HEK293 (cell line): ENCODE data around the gene MMP25.

Experiments used
- GLI4 ChIP-seq: fragments of 450-650 bp; formaldehyde crosslinking; IDR thresholded peaks from 2 replicates; pipeline ENCODE4 v1.5.1; 2016; ENCODE audit warnings: missing biosample characterization, missing genetic modification characterization
- GLIS2 ChIP-seq: fragments of 450-650 bp; formaldehyde crosslinking; IDR thresholded peaks from 2 replicates; pipeline ENCODE4 v1.5.1; 2016; ENCODE audit warnings: missing biosample characterization, missing genetic modification characterization
- IKZF3 ChIP-seq: fragments of 450-650 bp; IDR thresholded peaks from 2 replicates; pipeline ENCODE4 v1.5.0; 2018; ENCODE audit warnings: missing biosample characterization, mild to moderate bottlenecking, missing genetic modification characterization, moderate library complexity
- MZF1 ChIP-seq: fragments of 450-650 bp; formaldehyde crosslinking; IDR thresholded peaks from 2 replicates; pipeline ENCODE4 v1.5.1; 2017; ENCODE audit warnings: missing biosample characterization, missing genetic modification characterization, borderline replicate concordance
- PATZ1 ChIP-seq: fragments of 450-650 bp; formaldehyde crosslinking; IDR thresholded peaks from 2 replicates; pipeline ENCODE4 v1.5.1; 2016; ENCODE audit warnings: missing biosample characterization, missing genetic modification characterization
- RBAK ChIP-seq: fragments of 450-650 bp; formaldehyde crosslinking; IDR thresholded peaks from 2 replicates; pipeline ENCODE4 v1.5.1; 2016; ENCODE audit warnings: missing biosample characterization, missing genetic modification characterization
- ZBTB17 ChIP-seq: fragments of 450-650 bp; formaldehyde crosslinking; IDR thresholded peaks from 2 replicates; pipeline ENCODE4 v1.5.1; 2016; ENCODE audit warnings: missing biosample characterization, missing genetic modification characterization
- ZBTB8A ChIP-seq: fragments of 450-650 bp; formaldehyde crosslinking; IDR thresholded peaks from 2 replicates; pipeline ENCODE4 v1.5.1; 2016; ENCODE audit warnings: missing biosample characterization, missing genetic modification characterization
- ZFP69B ChIP-seq: fragments of 450-650 bp; formaldehyde crosslinking; IDR thresholded peaks from 2 replicates; pipeline ENCODE4 v1.5.1; 2016; ENCODE audit warnings: missing biosample characterization, missing genetic modification characterization
- ZNF174 ChIP-seq: fragments of 450-650 bp; formaldehyde crosslinking; IDR thresholded peaks from 2 replicates; pipeline ENCODE4 v1.5.0; 2017; ENCODE audit warnings: missing biosample characterization, mild to moderate bottlenecking, missing genetic modification characterization
- ZNF23 ChIP-seq: fragments of 450-650 bp; formaldehyde crosslinking; IDR thresholded peaks from 2 replicates; pipeline ENCODE4 v1.5.1; 2016; ENCODE audit warnings: missing biosample characterization, missing genetic modification characterization, borderline replicate concordance
- ZNF324 ChIP-seq: fragments of 450-650 bp; formaldehyde crosslinking; IDR thresholded peaks from 2 replicates; pipeline ENCODE4 v1.5.1; 2016; ENCODE audit warnings: missing biosample characterization, missing genetic modification characterization
- ZNF529 ChIP-seq: fragments of 450-650 bp; formaldehyde crosslinking; IDR thresholded peaks from 2 replicates; pipeline ENCODE4 v1.5.1; 2017; ENCODE audit warnings: missing genetic modification characterization, missing biosample characterization; ENCODE audit not compliant: insufficient replicate concordance
- ZNF544 ChIP-seq: fragments of 450-650 bp; formaldehyde crosslinking; IDR thresholded peaks from 2 replicates; pipeline ENCODE4 v1.5.0; 2017; ENCODE audit warnings: missing biosample characterization, missing genetic modification characterization
- ZNF621 ChIP-seq: fragments of 450-650 bp; formaldehyde crosslinking; IDR thresholded peaks from 2 replicates; pipeline ENCODE4 v1.5.1; 2017; ENCODE audit warnings: missing biosample characterization, missing genetic modification characterization
- ZNF777 ChIP-seq: fragments of 450-650 bp; formaldehyde crosslinking; IDR thresholded peaks from 2 replicates; pipeline ENCODE4 v1.5.1; 2017; ENCODE audit warnings: missing biosample characterization, missing genetic modification characterization, borderline replicate concordance
- TF ChIP-seq, protein P1 (sequence below): fragments of 450-650 bp; IDR thresholded peaks from 2 replicates; pipeline ENCODE4 v1.5.1; 2018; ENCODE audit warnings: missing biosample characterization, mild to moderate bottlenecking, missing genetic modification characterization
- TF ChIP-seq, protein P2 (sequence below): fragments of 450-650 bp; formaldehyde crosslinking; IDR thresholded peaks from 2 replicates; pipeline ENCODE4 v1.5.1; 2016; ENCODE audit warnings: missing biosample characterization, missing genetic modification characterization
- TF ChIP-seq, protein P3 (sequence below): fragments of 450-650 bp; formaldehyde crosslinking; IDR thresholded peaks from 2 replicates; pipeline ENCODE4 v1.5.1; 2016; ENCODE audit warnings: missing biosample characterization, missing genetic modification characterization
- TF ChIP-seq, protein P4 (sequence below): fragments of 450-650 bp; formaldehyde crosslinking; IDR thresholded peaks from 2 replicates; pipeline ENCODE4 v1.5.1; 2017; ENCODE audit warnings: missing biosample characterization, missing genetic modification characterization
- TF ChIP-seq, protein P5 (sequence below): fragments of 450-650 bp; formaldehyde crosslinking; IDR thresholded peaks from 2 replicates; pipeline ENCODE4 v1.5.1; 2016; ENCODE audit warnings: missing biosample characterization, missing genetic modification characterization
- TF ChIP-seq, protein P6 (sequence below): fragments of 450-650 bp; formaldehyde crosslinking; IDR thresholded peaks from 2 replicates; pipeline ENCODE4 v1.5.1; 2016; ENCODE audit warnings: missing biosample characterization, missing genetic modification characterization, borderline replicate concordance

MMP25 gene

DNA sequence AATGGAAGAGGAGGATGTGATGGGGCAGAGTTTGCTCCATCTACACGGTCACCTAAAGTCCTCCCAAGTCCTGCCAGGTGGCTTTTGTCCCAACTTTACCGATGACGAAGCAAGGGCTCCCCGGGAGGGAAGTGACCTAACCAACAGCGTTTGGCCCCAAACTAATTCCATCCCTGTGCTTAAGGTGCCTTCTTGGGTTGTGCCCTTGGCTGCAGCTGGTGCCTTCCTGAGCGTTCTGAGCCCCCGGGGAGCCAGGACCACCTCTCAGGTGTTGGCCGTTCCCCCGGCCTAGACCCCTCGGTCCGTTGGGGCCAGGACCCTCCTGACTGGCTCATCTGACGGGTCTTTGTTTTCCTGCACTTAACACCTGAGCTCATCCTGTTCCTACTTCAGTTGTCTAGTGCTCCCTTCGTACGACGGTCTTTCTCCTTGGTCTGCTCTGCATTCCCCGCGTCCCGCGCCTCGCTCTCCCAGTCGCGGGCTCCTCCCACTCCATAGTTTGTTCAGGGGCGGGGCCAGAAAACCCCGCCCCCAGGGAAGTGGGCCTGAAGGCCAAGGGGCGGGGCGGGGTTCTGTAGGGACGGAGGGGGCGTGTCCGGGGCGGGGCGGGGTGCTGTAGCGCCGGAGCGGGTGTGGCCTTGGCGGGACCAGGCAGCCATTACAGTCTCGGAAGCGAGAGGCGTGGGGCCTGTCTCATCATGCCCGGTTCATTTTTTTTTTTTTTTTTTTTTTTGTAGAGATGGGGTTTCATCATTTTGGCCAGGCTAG, 53.6 kb downstream of the MMP25 start (continued):
- TF ChIP-seq, protein P1, sequence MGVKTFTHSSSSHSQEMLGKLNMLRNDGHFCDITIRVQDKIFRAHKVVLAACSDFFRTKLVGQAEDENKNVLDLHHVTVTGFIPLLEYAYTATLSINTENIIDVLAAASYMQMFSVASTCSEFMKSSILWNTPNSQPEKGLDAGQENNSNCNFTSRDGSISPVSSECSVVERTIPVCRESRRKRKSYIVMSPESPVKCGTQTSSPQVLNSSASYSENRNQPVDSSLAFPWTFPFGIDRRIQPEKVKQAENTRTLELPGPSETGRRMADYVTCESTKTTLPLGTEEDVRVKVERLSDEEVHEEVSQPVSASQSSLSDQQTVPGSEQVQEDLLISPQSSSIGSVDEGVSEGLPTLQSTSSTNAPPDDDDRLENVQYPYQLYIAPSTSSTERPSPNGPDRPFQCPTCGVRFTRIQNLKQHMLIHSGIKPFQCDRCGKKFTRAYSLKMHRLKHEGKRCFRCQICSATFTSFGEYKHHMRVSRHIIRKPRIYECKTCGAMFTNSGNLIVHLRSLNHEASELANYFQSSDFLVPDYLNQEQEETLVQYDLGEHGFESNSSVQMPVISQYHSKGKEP (tag by site-specific recombination) = no peak
- TF ChIP-seq, protein P2, sequence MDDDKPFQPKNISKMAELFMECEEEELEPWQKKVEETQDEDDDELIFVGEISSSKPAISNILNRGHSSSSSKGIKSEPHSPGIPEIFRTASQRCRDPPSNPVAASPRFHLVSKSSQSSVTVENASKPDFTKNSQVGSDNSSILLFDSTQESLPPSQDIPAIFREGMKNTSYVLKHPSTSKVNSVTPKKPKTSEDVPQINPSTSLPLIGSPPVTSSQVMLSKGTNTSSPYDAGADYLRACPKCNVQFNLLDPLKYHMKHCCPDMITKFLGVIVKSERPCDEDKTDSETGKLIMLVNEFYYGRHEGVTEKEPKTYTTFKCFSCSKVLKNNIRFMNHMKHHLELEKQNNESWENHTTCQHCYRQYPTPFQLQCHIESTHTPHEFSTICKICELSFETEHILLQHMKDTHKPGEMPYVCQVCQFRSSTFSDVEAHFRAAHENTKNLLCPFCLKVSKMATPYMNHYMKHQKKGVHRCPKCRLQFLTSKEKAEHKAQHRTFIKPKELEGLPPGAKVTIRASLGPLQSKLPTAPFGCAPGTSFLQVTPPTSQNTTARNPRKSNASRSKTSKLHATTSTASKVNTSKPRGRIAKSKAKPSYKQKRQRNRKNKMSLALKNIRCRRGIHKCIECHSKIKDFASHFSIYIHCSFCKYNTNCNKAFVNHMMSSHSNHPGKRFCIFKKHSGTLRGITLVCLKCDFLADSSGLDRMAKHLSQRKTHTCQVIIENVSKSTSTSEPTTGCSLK (tag by site-specific recombination) = no peak
- TF ChIP-seq, protein P3, sequence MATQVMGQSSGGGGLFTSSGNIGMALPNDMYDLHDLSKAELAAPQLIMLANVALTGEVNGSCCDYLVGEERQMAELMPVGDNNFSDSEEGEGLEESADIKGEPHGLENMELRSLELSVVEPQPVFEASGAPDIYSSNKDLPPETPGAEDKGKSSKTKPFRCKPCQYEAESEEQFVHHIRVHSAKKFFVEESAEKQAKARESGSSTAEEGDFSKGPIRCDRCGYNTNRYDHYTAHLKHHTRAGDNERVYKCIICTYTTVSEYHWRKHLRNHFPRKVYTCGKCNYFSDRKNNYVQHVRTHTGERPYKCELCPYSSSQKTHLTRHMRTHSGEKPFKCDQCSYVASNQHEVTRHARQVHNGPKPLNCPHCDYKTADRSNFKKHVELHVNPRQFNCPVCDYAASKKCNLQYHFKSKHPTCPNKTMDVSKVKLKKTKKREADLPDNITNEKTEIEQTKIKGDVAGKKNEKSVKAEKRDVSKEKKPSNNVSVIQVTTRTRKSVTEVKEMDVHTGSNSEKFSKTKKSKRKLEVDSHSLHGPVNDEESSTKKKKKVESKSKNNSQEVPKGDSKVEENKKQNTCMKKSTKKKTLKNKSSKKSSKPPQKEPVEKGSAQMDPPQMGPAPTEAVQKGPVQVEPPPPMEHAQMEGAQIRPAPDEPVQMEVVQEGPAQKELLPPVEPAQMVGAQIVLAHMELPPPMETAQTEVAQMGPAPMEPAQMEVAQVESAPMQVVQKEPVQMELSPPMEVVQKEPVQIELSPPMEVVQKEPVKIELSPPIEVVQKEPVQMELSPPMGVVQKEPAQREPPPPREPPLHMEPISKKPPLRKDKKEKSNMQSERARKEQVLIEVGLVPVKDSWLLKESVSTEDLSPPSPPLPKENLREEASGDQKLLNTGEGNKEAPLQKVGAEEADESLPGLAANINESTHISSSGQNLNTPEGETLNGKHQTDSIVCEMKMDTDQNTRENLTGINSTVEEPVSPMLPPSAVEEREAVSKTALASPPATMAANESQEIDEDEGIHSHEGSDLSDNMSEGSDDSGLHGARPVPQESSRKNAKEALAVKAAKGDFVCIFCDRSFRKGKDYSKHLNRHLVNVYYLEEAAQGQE (tag by site-specific recombination) = no peak
- TF ChIP-seq ZNF324 (0 out of 2 replicates have a peak, but pooled peaks have one; percentile 18), RBAK (no peak), ZNF777 (tag by site-specific recombination) (no peak), GLIS2 (tag by site-specific recombination) (no peak), ZFP69B (tag by site-specific recombination) (peak; percentile 40; the same call in 1 of the 2 replicates), ZNF174 (no peak), ZNF23 (tag by site-specific recombination) (no peak), IKZF3 (tag by site-specific recombination) (peak; percentile 66; the same call in 1 of the 2 replicates), ZNF544 (tag by site-specific recombination) (no peak), ZNF529 (no peak), ZBTB8A (tag by site-specific recombination) (0 out of 2 replicates have a peak, but pooled peaks have one; percentile 11), PATZ1 (tag by site-specific recombination) (peak; percentile 45; the same call in 1 of the 2 replicates), MZF1 (tag by site-specific recombination) (no peak), ZNF621 (no peak), ZBTB17 (tag by site-specific recombination) (peak; percentile 88), GLI4 (no peak)
- TF ChIP-seq, protein P4, sequence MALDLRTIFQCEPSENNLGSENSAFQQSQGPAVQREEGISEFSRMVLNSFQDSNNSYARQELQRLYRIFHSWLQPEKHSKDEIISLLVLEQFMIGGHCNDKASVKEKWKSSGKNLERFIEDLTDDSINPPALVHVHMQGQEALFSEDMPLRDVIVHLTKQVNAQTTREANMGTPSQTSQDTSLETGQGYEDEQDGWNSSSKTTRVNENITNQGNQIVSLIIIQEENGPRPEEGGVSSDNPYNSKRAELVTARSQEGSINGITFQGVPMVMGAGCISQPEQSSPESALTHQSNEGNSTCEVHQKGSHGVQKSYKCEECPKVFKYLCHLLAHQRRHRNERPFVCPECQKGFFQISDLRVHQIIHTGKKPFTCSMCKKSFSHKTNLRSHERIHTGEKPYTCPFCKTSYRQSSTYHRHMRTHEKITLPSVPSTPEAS = no peak
- TF ChIP-seq, protein P5, sequence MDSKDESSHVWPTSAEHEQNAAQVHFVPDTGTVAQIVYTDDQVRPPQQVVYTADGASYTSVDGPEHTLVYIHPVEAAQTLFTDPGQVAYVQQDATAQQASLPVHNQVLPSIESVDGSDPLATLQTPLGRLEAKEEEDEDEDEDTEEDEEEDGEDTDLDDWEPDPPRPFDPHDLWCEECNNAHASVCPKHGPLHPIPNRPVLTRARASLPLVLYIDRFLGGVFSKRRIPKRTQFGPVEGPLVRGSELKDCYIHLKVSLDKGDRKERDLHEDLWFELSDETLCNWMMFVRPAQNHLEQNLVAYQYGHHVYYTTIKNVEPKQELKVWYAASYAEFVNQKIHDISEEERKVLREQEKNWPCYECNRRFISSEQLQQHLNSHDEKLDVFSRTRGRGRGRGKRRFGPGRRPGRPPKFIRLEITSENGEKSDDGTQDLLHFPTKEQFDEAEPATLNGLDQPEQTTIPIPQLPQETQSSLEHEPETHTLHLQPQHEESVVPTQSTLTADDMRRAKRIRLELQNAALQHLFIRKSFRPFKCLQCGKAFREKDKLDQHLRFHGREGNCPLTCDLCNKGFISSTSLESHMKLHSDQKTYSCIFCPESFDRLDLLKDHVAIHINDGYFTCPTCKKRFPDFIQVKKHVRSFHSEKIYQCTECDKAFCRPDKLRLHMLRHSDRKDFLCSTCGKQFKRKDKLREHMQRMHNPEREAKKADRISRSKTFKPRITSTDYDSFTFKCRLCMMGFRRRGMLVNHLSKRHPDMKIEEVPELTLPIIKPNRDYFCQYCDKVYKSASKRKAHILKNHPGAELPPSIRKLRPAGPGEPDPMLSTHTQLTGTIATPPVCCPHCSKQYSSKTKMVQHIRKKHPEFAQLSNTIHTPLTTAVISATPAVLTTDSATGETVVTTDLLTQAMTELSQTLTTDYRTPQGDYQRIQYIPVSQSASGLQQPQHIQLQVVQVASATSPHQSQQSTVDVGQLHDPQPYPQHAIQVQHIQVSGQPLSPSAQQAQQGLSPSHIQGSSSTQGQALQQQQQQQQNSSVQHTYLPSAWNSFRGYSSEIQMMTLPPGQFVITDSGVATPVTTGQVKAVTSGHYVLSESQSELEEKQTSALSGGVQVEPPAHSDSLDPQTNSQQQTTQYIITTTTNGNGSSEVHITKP (tag by site-specific recombination) = peak; percentile 50
- TF ChIP-seq, protein P6, sequence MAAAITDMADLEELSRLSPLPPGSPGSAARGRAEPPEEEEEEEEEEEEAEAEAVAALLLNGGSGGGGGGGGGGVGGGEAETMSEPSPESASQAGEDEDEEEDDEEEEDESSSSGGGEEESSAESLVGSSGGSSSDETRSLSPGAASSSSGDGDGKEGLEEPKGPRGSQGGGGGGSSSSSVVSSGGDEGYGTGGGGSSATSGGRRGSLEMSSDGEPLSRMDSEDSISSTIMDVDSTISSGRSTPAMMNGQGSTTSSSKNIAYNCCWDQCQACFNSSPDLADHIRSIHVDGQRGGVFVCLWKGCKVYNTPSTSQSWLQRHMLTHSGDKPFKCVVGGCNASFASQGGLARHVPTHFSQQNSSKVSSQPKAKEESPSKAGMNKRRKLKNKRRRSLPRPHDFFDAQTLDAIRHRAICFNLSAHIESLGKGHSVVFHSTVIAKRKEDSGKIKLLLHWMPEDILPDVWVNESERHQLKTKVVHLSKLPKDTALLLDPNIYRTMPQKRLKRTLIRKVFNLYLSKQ (tag by site-specific recombination) = no peak
